ENCODE data around the gene TMED9. TPM values are rescaled to one million over a fixed set of nuclear protein-coding genes. Genes with fewer than 3 reads are reported as not detected.

The TMED9 gene
- total RNA-seq, 1 experiment from 2014 or later, result 240 TPM

DNA sequence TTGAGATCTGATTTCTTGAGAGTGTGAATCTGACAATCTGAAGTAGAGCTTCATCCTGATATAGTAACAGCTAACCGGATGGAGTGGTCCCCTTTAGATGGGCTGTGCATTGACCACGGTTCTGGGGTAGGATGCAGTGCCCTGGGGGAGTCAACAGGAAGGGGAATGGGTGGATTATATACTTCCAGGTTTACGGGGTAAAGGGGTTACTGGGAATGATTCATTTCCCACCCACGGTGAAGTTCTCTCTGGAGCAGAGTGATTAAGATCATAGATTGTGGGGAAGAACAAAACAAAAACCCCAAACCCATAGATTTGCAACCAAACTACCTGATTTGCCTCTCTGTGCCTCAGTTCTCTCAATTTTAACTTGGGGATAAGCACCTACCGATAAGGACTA lies 6.5 kb downstream of the TMED9 start:
- ChIA-PET POLR2A (no interaction called here), CTCF (no interaction called here)
- Mint-ChIP-seq H3K9me3 (ENCODE audit: unreplicated experiment) (no peaks in the 10 kb centered on the region), H3K4me1 (ENCODE audit: low read depth, unreplicated experiment) (no peaks in the 10 kb centered on the region), H3K27ac (ENCODE audit: unreplicated experiment) (no peak overlapping the region), H3K36me3 (ENCODE audit: insufficient read depth, unreplicated experiment) (peaks cover 45% of the 10 kb centered on the region), H3K4me3 (ENCODE audit: unreplicated experiment) (peak overlapping the region; percentile 82), H3K27me3 (ENCODE audit: insufficient read depth, unreplicated experiment) (no peaks in the 10 kb centered on the region)
- TF ChIP-seq, protein P1, sequence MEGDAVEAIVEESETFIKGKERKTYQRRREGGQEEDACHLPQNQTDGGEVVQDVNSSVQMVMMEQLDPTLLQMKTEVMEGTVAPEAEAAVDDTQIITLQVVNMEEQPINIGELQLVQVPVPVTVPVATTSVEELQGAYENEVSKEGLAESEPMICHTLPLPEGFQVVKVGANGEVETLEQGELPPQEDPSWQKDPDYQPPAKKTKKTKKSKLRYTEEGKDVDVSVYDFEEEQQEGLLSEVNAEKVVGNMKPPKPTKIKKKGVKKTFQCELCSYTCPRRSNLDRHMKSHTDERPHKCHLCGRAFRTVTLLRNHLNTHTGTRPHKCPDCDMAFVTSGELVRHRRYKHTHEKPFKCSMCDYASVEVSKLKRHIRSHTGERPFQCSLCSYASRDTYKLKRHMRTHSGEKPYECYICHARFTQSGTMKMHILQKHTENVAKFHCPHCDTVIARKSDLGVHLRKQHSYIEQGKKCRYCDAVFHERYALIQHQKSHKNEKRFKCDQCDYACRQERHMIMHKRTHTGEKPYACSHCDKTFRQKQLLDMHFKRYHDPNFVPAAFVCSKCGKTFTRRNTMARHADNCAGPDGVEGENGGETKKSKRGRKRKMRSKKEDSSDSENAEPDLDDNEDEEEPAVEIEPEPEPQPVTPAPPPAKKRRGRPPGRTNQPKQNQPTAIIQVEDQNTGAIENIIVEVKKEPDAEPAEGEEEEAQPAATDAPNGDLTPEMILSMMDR (IDR thresholded peaks at IDR 0.05; ENCODE audit: insufficient read depth in 1 of 2, low read depth in 1 of 2, low read length in 1 of 2, severe bottlenecking in 1 of 2, unreplicated experiment in 1 of 2), result no peak
- no peak for DNase-seq
- intact Hi-C loops (cut with micrococcal nuclease; ENCODE audit: unreplicated experiment), result no loop called here
- no TSS peak for BruUV-seq (replicated peaks)
- no peaks in the 10 kb centered on the region for H3K9me3 ChIP-seq
- peaks cover 10% of the 10 kb centered on the region for H3K36me3 ChIP-seq (ENCODE audit: control insufficient read depth, insufficient read depth, low read length)
- H3K4me1 ChIP-seq, result peaks cover 10% of the 10 kb centered on the region; the same call in 1 of the 2 replicates
- no peaks in the 10 kb centered on the region for H3K27me3 ChIP-seq (replicated peaks; ENCODE audit: control insufficient read depth, insufficient read depth, low read length)
- no peak overlapping the region for H3K4me3 ChIP-seq (ENCODE audit: low read depth, low read length)

DNA sequence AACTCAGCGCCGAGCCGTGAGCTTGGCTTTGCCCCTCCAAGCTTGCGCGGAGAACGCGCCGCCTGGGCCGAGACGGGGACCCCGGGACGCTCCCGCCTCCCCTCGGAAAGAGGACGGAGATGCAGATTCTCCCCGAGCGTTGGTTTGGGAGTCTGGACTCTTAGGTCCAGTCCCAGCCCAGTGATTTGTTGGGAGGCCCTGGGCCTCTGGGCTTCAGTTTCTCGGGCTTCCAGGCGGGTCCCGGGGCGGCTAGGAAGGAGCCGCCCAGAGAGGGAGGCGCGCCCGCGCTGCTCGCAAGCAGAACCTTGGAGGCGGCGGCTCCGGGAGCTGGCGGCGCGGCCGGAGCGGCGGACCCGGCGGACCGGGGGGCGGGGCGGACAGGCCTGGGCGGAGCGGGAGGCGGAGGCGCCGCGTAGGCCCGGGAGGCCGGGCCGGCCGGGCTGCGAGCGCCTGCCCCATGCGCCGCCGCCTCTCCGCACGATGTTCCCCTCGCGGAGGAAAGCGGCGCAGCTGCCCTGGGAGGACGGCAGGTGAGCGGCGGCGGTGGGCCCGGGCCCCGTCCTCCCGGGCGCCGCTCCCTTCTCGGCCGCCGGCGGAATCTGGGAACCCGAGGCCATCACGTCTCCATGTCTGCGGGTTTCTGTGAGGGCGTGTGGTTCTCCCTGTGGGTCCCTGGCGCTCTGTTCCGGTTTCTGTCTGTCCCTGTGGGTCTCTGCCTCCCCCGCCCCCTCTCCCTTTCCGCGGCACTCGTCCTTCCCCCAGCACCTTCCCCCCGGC lies 7.9 kb downstream of the TMED9 start, which contains the start of gene B4GALT7:
B4GALT7 (plus strand) TSS at position 402 of the 777 bp plus-strand sequence; CDS start at position 481, 79 bp downstream.
- no peaks in the 10 kb centered on the region for H3K27me3 ChIP-seq (replicated peaks; ENCODE audit: control insufficient read depth, insufficient read depth, low read length)
- ChIA-PET CTCF (interaction anchor here (0.6 to 0.9 kb wide), 2 partner anchors 7 to 174 kb away, joined by 4 read pairs; partner anchors contain the start of gene GRK6), POLR2A (interaction anchor here (0.6 to 0.7 kb wide), 2 partner anchors 102 to 103 kb away, joined by 3 to 5 read pairs; partner anchors contain the start of gene PDLIM7)
- H3K36me3 ChIP-seq (ENCODE audit: control insufficient read depth, insufficient read depth, low read length), result peaks cover 3% of the 10 kb centered on the region
- Mint-ChIP-seq H3K4me1 (ENCODE audit: low read depth, unreplicated experiment) (no peaks in the 10 kb centered on the region), H3K9me3 (ENCODE audit: unreplicated experiment) (no peaks in the 10 kb centered on the region), H3K4me3 (ENCODE audit: unreplicated experiment) (peak within 1 kb of the TSS; percentile 82), H3K36me3 (ENCODE audit: insufficient read depth, unreplicated experiment) (peaks cover 34% of the 10 kb centered on the region), H3K27me3 (ENCODE audit: insufficient read depth, unreplicated experiment) (no peaks in the 10 kb centered on the region), H3K27ac (ENCODE audit: unreplicated experiment) (peak within 1 kb of the TSS; percentile 72)
- peak within 1 kb of the TSS; percentile 60 for H3K4me3 ChIP-seq (ENCODE audit: low read depth, low read length)
- TF ChIP-seq, protein P1 (IDR thresholded peaks at IDR 0.05; ENCODE audit: insufficient read depth in 1 of 2, low read depth in 1 of 2, low read length in 1 of 2, severe bottlenecking in 1 of 2, unreplicated experiment in 1 of 2), result no peak
- DNase-seq, result peak; percentile 80 to 95
- intact Hi-C loops (cut with micrococcal nuclease; ENCODE audit: unreplicated experiment), result no loop called here
- no peaks in the 10 kb centered on the region for H3K9me3 ChIP-seq
- peaks cover 10% of the 10 kb centered on the region; the same call in 1 of the 2 replicates for H3K4me1 ChIP-seq
- no TSS peak for BruUV-seq (replicated peaks)

DNA sequence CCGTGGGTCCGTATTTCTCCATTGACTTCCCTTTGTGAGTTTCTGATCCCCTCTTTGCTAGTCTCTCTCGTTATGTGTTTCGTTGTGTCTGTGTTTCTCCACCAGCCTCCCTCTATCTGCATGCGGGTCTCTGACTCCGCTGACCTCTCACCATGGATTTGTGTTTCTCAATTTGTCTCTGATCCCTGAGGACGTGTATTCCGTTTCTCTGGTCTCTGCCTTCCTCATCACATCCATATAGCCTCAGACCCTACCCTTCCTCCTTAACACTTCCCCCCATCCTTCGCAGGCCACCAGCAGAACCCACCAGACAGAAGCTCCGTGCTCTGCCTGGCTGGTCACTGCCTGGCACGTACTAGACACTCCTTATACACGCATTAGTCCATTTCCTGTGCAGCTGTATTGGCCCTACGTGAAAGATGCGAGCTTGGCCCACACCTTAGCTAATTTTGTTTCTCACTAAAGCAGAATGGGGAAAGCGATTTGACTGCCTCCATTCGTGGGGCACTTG lies 8.6 kb downstream of the TMED9 start:
- Histone ChIP-seq H3K36me3 (ENCODE audit: control insufficient read depth, insufficient read depth, low read length) (no peaks in the 10 kb centered on the region; the same call in 1 of the 2 replicates), H3K4me1 (peaks cover 10% of the 10 kb centered on the region; the same call in 1 of the 2 replicates), H3K4me3 (ENCODE audit: low read depth, low read length) (peak overlapping the region; percentile 60), H3K9me3 (no peaks in the 10 kb centered on the region), H3K27me3 (replicated peaks; ENCODE audit: control insufficient read depth, insufficient read depth, low read length) (no peaks in the 10 kb centered on the region)
- ChIA-PET CTCF (interaction anchor here (1.2 kb wide), 1 partner anchor 39 kb away, joined by 3 read pairs; no protein-coding TSS in a partner anchor), POLR2A (interaction anchor here (0.6 kb wide), 1 partner anchor 104 kb away, joined by 5 read pairs; no protein-coding TSS in a partner anchor)
- BruUV-seq (replicated peaks), result no TSS peak
- intact Hi-C loops (cut with micrococcal nuclease; ENCODE audit: unreplicated experiment), result no loop called here
- Mint-ChIP-seq H3K36me3 (ENCODE audit: insufficient read depth, unreplicated experiment) (peaks cover 28% of the 10 kb centered on the region), H3K4me3 (ENCODE audit: unreplicated experiment) (peak overlapping the region; percentile 82), H3K27ac (ENCODE audit: unreplicated experiment) (peak overlapping the region; percentile 72), H3K4me1 (ENCODE audit: low read depth, unreplicated experiment) (no peaks in the 10 kb centered on the region), H3K9me3 (ENCODE audit: unreplicated experiment) (no peaks in the 10 kb centered on the region), H3K27me3 (ENCODE audit: insufficient read depth, unreplicated experiment) (no peaks in the 10 kb centered on the region)
- DNase-seq, result no peak
- TF ChIP-seq, protein P1 (IDR thresholded peaks at IDR 0.05; ENCODE audit: insufficient read depth in 1 of 2, low read depth in 1 of 2, low read length in 1 of 2, severe bottlenecking in 1 of 2, unreplicated experiment in 1 of 2), result no peak

Data from Caco-2 (cell line).